Measurements from ENCODE around the gene ZMYND8.
"Not testable (repeated sequence)": the region's sequence is repeated elsewhere in the genome, so short reads cannot be mapped to it uniquely, and the experiment has no call there.

Gene ZMYND8

DNA sequence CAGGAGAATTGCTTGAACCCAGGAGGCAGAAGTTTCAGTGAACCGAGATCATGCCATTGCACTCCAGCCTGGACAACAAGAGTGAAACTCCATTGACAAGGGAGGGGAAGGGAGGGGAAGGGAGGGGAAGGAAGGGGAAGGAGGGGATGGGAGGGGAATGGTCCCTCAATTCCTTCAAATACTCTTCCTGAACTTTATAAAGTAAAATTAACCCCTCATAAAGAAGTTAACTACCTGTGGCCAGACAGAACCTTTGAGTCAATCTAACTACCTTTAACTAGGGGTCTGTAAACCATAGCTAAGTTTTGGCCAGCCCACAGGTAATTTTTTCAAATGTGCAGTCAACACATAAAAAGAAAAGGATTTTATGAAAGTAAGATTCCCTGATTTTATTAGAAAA lies 131.0 kb downstream of the ZMYND8 start:
- no peak for DNase-seq (ENCODE audit: low read depth, low spot score)

DNA sequence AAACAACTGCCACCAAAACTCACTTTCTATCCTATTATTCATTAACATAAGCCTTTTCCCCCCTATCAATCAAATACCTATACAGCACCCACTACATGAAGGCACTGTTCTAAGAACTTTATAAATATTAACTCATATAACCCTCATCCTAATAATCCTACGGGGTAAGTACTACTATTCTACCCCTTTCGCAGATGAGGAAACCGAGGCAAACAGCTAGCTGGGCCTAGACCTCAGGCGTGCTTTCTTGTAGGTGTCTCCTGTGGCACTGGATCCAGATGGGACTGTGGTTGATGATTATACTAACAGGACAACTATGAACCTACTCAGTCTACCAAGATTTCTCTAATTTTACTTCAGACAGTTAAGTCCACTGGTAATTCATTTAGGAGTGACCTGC lies 131.6 kb downstream of the ZMYND8 start:
- no peak for DNase-seq (ENCODE audit: low read depth, low spot score)

DNA sequence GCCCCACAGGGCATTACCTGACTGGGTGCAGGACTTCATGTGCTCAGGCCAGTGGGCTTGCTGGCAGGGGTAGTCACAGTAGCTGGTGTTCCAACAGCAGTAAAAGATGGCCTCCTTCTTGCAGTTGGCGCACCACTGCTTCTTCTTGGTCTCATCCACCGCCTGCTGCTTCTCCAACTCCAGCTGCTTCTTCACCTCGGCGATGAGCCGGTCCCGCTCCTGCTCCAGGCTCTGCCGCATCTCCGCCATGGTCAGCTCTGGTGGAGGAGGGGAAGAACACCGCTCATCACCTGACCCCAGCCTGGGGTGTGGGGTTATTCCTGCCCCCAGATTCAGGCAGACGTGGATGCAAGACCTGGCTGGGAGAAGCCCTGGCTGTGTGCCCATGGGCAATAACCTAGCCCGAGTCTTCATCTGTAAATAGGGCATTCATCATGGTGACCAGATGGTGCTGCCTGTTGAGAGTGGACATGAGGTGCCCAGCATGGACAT lies 132.2 kb downstream of the ZMYND8 start:
- no peak for DNase-seq (ENCODE audit: low read depth, low spot score)

DNA sequence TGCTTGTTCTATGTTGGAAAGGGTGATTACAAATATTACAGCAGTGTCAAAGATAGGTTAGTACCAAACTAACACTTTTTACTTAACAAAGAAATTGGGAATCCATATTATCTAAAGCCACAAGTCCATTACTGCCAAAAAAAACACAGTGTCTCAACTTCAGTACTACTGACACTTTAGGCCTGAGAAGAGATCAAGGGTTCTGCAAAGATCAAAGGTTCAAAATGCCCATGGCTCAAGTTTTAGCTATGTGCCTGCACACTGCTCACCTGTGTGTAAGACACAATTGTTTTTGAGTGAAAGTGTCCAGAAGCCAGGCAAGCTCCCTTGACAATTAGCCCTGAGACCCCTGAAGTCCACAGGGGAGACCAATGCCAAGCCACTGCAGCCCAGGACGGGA lies 132.6 kb downstream of the ZMYND8 start:
- DNase-seq (ENCODE audit: low read depth, low spot score) = no peak

DNA sequence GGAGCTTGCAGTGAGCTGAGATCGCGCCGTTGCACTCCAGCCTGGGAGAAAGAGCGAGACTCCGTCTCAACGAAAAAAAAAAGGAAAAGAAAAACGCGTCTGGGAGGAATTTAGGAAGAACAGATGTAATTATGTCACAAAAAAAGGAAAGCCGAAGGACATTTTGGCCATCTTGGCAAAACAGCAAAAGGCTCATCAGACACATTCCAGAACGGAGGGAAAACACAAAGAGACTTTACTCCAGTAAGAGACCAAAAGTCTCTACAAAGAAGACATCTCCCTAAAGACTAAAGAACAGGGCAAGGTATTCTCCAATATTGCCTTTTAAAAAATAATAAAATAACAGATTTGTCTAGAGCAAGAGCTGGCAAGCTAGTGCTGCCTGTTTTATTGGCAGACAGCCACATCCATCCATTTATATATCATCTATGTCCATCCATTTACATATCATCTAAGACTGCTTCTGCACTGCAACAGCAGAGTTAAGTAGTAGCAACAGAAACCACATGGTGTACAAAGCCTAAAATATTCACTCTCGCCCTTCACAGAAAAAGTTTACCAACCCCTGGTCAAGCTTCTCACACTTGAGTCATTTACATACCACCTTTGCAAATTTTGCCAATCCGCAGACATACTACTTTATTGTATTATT lies 133.9 kb downstream of the ZMYND8 start:
- no peak for DNase-seq (ENCODE audit: low read depth, low spot score)

DNA sequence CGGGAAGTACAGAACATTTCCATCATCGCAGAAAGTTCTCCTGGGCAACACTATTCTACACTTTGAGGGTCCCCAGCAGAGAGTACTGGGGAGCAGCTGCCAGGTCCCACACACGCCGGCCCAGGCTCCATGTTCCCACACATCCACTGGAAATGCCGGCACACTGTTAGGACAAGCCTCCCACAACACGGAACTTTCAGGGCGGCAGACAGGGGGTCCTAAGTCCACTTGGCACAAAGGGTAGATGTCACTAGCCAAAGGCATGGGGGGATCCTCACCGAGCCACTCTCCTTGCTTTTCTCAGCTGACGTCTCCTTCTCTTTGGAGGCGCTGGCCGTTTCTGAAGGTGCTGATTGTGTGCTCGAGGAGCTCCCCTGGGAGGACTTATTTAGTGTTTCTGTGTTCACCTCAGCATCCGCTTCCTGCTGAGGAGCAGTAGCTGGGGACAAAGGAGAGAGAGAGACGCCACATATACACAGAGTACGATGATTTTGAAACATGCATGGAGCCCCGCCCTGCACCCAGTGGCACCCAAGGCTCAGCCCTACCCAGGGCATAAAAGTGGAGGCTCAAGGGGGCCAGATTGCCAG lies 135.4 kb downstream of the ZMYND8 start:
- DNase-seq (ENCODE audit: low read depth, low spot score) = no peak

DNA sequence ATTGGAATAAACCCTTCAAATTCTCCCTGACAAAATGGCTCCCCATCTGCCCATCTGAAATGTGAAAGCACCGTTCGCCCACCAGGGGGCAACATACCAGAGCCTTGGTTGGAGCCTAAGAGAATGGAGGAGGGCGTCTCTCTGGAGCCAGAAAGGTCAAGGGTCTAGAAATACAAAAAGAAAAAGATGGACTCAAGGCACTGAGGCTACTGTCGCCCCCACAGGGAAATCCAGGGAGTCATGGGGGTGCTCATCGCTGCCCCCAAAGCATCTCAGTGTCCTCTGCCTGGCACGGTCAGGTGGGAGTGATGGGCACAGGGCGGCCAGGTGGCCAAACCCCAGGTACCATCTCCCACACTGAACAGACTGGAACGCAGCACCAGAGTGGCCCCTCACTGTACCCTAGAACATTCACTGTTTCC lies 136.3 kb downstream of the ZMYND8 start:
- DNase-seq (ENCODE audit: low read depth, low spot score) = no peak

DNA sequence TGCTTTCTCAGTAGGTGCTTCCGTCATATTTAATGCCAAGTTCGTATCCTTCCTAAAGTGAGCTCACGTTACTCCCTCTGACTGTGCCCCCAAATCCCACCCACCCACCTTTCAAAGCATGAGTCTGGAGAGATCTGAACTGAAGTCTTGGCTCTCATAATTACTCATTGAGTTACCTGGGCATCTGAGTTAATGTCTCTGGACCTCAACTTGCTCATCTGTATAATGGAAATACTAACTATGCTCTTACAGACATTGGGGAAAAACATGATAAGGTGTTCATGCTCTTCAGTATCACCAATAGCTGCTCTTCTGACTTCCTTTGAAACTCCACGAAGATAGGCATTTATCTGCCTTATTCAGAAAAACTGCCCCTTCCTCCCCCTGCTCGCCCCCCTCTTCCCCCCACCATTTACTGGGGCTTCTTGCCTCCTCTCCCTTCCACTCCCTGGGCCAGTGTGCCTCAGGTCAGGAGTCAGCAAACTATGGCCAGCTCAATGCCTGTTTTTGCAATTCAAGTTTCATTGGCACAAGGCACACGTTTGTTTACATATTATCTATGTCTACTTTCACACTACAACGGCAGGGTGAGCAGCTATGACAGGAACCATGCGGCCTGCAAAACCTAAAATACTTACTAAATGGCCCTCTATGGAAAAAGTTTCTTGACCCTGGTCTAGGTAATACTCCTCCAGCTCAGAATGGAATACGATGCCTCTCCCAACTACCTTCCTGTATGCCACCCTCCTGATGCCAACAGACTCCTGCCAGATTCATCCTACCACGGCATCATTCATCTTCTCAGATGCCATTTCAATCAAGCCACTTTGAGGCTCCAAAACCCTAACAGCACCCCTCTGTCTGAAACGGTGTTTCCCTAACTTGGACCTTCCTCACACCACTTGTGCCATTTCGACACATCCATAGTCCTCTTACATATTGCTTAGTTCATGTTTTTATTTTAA lies 138.7 kb downstream of the ZMYND8 start:
- no peak for DNase-seq (ENCODE audit: low read depth, low spot score)

DNA sequence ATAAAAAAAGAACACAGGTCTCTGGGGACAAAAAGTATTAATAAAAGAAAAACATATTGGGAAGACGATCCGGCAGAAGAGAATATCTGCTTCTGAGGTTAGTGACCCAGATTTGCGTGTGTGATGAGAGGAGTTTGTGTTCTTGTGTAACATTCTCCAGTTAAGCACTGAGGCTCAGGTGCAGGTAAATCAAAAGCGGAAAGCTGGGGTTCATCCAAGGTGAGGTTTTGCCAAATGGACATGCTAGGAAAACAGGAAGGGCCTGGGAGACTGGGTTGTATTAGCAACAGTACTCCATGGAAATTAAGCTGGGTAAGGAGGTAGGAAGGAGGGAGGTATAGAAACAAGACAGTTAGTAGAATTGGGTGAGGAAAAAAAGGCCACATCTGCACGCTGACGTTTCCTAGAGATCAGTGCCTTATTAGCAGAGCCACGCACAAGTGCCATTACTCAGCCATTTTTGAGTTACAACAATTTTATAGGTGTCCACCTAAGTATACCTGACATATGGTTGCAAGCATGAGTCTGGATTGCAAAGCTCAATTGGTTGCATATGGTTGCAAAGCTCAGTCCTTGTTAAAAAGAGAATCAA lies 139.6 kb downstream of the ZMYND8 start:
- no peak for DNase-seq (ENCODE audit: low read depth, low spot score)

DNA sequence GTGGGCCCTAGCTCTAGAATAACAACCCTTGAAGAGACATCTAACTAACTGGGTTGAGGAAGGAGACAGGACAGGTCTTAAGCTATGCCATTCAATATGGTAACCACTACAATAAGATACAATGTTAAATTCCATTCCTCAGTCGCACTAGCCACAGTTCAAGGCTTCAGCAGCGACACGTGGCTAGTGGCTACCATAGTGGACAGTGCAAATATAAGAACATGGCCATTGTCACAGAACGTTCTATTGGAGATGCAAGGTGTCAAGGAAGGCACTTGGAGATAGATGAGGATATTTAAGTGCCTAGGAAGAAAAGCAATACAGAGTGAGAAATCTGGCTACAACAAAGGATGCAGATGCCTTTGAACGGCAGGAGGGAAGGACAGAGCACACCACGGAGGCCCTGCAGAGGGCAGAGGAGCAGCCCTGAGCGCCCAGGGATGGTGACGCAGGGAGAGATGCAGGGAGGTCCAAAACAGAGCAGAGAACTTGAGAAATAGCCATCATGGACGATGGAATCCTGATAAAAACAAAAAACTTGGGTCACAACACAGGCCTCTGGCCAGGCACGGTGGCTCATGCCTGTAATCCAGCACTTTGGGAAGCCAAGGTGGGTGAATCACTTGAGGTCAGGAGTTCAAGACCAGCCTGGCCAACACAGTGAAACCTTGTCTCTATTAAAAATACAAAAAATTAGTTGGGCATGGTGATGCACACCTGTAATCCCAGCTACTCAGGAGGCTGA lies 140.7 kb downstream of the ZMYND8 start:
- no peak for DNase-seq (ENCODE audit: low read depth, low spot score)

DNA sequence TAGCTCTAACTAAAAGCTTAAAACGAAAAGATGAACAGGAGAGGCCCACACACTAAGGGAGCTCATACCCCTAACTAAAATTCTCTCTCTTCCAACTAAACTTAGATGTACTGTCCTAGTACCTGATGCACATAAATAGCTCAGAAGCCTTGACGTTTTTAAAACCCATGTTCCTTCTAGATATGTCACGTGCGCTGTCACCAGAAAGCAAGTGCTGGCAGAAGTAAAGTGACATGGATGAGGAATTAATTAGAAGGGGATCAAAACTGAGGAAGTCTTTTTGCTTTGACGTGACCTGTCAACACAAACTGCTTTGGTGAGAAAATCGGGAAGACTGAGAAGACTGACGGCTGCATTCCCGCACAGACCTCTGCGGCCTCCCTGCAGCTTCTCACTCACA lies 142.5 kb downstream of the ZMYND8 start:
- DNase-seq (ENCODE audit: low read depth, low spot score) = no peak

DNA sequence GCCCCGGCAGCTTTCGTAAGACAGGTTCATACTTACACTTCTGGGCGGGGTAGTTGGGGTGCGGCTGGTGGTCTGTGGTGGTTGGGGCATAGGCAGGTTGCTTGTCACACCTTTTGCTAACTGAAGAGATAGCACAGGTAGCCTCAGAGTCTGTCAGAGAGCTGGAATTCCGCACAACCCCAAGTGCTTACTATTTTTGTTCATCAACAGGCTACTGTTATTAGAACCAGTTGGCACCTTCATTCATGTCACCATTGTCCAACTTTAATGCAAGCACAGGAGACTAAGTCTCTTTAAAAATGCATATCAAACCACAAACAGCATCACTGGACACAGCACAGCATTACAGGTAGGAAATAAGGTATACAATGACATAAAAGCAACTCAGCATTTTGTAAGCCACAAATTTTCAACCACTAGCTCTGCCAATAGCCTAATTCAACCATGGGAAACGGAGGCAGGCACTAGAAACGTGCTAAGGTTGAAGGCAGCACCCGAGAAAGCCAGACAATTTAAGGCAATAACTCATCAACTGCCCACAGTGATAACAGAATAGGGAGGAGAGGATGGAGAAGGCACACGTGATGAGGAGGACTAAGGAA lies 143.8 kb downstream of the ZMYND8 start:
- no peak for DNase-seq (ENCODE audit: low read depth, low spot score)

DNA sequence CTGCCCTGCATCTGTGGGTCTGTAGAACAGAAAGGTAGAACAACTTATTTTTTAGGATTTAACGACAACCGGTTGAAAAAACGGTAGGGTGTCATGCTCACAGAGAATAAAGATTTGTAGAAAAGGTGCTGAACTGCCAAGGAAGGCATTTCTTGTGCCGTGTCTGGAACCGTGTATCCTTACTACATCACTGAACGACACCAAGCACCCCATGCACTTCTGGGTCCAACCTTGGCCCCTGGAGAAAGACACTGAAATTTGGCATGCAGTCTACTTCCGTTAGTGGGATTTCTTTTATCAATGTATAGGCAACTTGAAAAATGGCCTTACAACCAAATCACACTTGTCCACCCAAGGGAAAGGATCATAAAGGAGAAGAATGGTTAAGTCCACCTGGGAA lies 145.5 kb downstream of the ZMYND8 start:
- no peak for DNase-seq (ENCODE audit: low read depth, low spot score)

DNA sequence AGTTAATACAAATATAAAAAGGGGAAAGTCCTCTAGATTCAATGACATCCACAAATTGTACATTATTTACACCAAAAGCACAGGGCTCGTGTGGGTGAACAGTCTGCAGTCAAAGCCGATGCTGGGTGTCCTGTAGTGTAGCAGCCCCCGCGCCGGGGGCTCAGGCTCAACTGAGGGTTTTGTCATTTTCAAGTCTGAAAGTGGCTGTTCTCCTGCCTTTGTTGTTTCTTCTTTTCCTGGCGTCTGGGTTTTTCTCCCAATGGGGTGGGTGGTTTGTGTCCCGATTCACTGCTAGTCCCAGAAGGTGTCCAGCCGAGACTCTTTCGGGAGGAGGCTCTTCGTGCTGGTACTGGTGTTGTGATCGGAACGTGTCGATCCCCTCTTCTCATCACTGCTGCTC lies 146.0 kb downstream of the ZMYND8 start:
- DNase-seq (ENCODE audit: low read depth, low spot score) = no peak

DNA sequence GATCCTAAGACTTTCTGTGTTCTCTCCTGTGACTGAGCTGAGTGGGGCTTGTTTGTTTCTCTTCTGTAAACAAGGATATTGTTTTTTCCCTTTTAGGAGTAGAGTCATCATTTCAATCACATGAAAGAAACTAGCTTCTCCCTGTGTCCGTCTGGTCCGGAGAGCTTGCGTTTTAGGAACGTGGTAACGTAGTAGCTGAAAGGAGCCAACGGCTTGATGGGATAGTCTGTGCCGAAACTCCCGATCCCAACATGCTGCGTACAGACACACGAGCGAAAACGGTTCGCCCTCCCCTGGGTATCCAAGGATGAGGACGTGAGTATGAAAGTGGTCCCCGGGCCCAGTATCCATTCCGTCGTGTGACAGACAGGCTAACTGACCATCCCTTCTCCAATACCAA lies 146.5 kb downstream of the ZMYND8 start:
- no peak for DNase-seq (ENCODE audit: low read depth, low spot score)

DNA sequence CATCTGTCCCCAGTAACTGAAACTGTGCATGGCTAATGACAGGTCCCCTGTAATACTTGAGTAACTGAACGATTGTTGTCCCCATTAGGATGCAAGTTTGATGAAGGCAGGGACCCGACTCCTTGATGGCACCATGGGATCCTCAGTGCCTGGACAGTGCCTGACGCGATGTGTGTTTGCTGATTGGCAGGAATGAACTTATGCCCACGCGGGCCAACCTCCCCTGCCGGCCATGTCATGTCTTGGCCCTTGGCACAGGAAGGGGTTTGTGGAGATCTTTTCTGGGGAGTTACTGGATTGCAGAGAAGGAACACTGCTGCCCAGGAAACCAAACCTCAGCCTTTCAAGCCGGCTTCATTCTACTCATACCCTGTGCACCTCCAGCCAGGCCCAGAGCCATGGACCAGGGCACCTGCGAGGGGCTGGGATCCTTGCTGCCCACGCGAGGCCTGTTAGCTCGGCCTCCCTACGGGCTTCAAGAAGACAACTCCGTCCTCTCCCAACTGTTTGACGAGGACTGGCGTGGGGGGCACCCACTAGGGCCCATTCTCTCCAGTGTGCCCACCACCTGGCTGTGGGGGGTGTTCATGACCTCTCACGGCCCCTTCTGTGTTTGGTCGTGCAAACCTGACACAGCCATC lies 147.8 kb downstream of the ZMYND8 start:
- no peak for DNase-seq (ENCODE audit: low read depth, low spot score)

DNA sequence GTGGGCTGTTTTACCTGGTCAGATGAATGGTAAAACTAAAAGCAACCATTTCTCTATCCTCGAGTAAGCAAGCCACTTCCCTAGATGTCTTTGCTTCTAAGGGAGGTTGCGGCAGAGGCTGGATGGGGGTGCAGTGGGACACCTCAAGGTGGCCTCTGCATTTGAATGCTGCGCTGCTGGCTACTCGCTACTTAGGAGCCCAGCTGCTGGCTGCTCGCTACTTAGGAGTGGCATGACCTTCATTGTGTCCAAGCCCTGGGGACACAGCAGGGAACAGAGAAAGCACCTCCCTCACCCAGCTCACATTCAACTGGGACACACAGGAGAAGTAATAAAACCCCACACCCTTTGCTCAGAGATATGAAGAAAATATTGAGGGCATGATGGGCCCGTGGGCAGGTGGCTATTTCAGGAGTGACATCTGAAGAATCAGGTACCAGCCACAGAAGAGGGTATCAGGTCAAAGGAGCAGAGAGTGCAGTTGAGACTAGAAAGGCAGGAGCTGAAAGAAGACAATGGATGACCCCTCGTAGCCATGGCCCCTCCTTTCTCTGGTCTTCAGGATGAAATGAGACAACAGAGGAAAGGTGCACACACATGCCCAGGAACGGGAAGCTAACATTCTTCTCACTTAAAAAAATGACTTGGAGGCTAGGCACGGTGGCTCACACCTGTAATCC lies 149.4 kb downstream of the ZMYND8 start:
- no peak for DNase-seq (ENCODE audit: low read depth, low spot score)

DNA sequence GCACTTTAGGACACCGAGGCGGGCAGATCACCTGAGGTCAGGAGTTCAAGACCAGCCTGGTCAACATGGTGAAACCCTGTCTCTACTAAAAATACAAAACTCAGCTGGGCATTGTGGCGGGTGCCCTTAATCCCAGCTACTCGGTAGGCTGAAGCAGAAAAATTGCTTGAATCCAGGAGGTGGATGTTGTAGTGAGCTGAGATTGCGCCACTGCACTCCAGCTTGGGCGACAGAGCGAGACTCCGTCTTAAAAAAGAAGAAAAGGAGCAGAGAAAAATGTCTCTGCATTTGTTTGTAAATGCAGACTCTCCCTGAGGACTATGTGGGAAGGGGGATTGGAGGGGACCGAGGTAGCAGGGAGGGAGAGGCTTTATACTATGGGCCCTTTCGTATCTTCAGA lies 149.9 kb downstream of the ZMYND8 start:
- not testable (repeated sequence) for DNase-seq (ENCODE audit: low read depth, low spot score)

DNA sequence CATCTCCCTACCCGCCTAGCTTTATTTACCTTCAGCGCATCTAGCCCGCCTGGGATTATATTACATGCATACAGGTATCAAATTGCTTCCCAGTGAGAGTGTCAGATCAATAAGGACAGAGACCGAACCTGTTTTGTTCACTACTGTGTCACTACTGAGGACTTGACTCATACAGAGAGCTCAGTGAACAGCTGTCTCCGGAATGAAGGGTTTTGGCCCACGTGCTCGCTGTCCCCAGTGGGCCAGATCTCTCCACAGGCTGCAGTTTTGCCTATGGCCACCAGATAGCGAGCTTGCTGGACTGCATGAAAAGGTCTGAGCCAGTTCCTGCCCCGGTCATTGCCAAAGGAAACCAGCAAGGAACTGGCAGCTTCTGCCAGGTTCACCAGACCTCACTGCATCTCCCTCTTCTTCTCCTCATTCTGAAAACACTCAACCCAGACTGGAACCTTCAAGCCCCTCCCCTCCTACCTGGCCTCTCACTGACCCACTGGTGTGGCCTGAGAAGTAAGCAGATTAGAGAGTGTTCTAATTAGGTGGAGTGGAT lies 150.8 kb downstream of the ZMYND8 start:
- DNase-seq (ENCODE audit: low read depth, low spot score) = peak; percentile 33

DNA sequence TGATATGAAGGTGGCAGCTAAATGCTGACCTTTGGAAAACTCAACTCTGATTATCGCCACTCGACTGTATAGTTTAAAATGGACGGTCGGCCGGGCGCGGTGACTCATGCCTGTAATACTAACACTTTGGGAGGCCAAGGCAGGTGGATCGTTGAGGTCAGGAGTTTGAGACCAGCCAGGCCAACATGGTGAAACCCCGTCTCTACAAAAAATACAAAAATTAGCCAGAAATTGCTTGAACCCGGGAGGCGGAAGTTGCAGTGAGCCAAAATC lies 151.7 kb downstream of the ZMYND8 start:
- DNase-seq (ENCODE audit: low read depth, low spot score) = not testable (repeated sequence)
